Activated CD4-positive, CD25-positive, alpha-beta regulatory T cell treated with anti-CD3 and anti-CD28 coated beads, Interleukin-2, amount 50 U/mL, for 24 hours (primary cell): Measurements from ENCODE around the gene ZNF771.

Experiments used
- ATAC-seq, 2 donors: fragments of 150-1000 bp; cut with Tn5 transposase; one replicate each; pipeline ENCODE4 v1.10.0; 2021; ENCODE audit warnings: mild to moderate bottlenecking in 1 of 2, moderate library complexity in 1 of 2

The ZNF771 gene

GRCh38 chr16:30407102-30407803, at the start of gene ZNF771:
Gene ZNF771 (plus strand): TSS chr16:30407606. CDS start chr16:30408054, 448 bp downstream.
- ATAC-seq: peak; percentile 85 to 88

GRCh38 chr16:30357715-30358576, 49.5 kb upstream of the ZNF771 start:
- no peak for ATAC-seq

DNA sequence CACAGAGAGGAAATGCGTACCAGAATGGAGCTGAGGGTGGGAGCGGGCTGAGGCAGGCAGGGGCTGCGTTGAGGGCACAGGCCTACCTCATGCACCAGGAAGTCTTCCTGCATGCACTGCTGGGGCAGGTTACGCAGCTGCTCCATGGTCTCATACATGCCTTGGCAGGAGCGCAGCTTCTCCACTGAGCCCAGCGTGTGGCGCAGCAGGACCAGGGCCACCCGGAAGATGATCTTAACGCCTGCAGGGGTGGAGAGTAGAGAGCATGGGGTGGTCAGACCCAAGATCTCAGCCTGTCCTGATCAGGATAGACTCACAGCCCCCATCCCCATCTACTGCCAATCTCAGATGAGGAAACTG, 48.8 kb upstream of the ZNF771 start:
- no peak for ATAC-seq

GRCh38 chr16:30358990-30359870, 48.2 kb upstream of the ZNF771 start:
- ATAC-seq: no peak

DNA sequence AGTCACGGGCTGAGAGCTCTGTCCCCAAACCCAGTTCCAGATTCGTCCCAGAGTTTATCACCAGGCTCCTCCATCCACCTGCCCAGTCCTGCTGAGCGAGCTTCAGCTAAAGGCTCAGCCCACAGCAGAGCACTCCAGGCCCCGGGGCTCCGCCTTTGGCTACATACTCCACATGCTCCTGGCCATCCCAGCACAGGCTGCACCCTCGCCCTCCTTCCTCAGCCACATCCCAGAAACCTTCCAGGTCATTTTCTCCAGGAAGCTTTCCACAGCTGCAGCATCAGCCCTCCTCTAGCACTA, 47.6 kb upstream of the ZNF771 start:
- no peak for ATAC-seq

DNA sequence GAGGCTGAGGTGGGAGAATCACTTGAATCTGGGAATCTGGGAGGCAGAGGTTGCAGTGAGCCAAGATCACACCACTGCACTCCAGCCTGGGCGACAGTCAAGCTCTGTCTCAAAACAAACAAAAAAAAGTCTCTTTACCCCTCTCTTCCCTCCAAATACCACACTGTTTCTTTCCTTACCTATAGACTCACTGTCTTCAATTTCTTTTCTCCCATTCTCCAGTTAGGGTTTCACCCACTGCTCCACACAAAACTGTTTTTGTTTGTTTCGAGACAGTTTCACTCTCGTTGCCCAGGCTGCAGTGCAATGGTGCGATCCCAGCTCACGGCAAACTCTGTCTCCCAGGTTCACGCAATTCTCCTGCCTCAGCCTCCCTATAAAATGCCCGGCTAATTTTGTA, 46.2 kb upstream of the ZNF771 start:
- ATAC-seq: no peak

GRCh38 chr16:30365200-30365599, 42.2 kb upstream of the ZNF771 start:
- ATAC-seq: no peak

- no peak for ATAC-seq
Measured at GRCh38 chr16:30366511-30366910, 40.9 kb upstream of the ZNF771 start.

GRCh38 chr16:30367349-30368009, 39.9 kb upstream of the ZNF771 start:
- no peak for ATAC-seq

GRCh38 chr16:30368122-30368791, 39.1 kb upstream of the ZNF771 start:
- no peak for ATAC-seq

DNA sequence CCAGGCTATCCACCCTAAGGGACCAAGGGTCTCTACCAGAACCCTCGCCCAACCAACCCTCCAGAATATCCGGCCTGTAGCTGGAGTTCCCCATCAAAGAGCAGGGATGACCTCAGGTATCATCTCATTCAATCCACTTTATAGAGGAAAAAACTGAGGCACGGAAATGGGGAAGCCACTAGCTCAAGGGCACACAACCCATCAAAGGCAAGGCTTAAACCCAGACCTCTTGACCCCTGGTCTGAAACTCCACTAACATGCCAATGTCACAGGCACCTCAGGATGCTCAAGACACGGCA, 38.7 kb upstream of the ZNF771 start:
- no peak for ATAC-seq

GRCh38 chr16:30369091-30369937, 38.1 kb upstream of the ZNF771 start:
- ATAC-seq: no peak

DNA sequence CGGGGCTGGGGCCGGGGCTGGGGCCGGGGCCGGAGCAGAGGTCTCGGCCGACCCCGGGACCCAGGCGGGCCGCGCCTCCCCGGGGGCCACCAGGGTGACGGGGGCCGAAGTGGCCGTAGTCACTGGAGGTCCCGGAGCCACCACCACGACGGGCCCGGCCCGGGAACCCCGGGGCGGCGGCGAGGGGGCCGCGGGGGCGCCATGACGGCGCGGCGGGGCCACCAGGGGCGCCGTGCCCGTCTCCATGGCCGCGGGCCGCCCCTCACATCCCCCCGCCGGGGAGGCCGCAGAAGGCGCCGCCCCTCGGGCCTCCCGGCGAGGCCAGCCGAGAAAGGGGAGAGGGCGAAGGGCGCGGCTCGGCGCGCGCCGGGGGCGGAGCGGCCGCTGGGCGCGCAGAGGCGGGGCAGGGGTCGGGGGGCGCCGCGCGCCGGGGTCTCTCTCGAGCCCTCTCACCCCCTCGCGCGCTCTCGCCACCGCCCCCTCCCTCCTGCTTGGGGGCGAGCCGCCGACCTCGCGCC, 37.4 kb upstream of the ZNF771 start:
- peak; percentile 0 for ATAC-seq

DNA sequence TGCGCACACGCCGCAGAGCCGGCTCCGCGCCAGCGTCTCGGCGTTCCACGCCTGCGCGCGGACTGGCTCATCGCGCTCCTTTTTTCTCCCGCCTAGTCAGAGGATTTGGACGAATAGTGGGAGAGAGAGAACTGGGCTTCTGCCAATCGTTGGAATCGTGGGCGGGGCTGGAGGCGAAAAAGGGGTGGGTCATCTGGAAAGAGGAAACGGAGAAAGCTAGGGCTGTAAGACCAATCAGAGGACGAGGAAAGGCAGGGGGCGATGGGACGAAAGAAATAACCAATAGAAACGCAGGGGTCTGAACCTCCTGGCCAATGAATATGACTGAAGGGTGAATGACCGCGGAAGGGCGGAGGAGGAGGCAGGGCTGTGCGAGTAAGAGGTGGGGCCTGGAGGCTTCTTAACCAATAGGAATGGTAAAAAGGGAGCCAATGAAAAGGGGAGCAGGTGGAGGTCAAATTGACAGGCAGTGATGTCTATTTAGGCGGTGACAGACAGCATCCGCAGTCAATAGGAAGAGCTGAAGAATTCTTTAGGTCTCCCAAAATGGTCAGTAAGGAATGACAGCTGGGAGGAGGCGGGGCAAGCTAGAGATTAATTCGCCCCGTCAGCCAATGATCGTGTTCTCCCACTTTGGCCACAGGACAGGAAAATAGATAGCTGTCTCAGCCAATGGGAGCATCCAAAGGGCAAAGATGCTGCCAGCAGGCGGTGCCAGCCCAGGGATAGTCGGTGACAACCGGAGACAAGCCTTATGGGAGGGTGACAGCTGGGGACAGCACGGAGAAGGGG, 36.8 kb upstream of the ZNF771 start, which contains the start of gene TBC1D10B:
TSS of gene TBC1D10B (minus strand) at position 39 of the 792 bp plus-strand sequence. CDS start 311 bp downstream, outside the sequence.
- ATAC-seq: peak; percentile 85 to 87

GRCh38 chr16:30371248-30371816, 36.1 kb upstream of the ZNF771 start:
- no peak for ATAC-seq

DNA sequence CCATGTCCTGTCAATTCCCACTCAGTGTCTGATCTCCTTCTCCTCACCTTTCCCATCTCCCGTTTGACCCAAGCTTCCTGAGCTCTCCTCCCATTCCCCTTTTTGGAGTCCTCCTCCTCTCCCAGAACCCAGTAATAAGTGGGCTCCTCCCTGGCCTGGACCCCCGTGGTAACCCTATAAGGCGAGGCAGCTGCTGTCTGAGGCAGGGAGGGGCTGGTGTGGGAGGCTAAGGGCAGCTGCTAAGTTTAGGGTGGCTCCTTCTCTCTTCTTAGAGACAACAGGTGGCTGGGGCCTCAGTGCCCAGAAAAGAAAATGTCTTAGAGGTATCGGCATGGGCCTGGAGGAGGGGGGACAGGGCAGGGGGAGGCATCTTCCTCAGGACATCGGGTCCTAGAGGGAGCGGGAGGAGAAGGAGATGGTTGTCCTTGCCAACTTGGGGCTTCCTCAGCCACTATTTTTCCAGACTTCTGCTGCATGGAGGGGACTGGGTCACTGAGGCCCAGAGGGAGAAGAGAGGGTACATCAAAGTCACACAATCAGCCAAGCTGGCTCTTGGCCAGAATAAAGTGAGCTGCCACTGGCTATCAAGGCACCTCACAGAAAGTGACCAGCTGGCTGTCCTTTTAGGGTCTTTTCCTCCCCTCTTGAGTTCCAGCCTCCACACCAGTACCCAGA, 35.2 kb upstream of the ZNF771 start:
- no peak for ATAC-seq

DNA sequence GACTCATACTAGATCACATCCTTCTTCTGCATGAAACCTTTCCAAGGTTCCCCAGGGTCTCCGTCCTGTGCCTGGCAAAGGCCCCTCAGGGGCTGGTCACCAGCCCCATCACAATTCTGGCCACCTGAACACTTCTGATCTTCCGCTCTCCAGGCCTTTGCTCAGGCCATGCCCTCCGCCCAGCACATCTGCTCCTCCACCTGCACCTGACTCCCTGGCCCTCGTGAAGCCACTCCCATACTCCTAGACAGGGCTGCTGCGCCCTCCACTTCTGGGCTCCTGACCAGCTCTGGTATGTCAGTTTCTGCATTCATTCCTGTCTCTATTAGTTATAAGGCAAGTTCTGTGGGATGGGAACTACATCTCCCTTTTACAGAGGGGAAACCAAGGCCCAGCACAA, 34.7 kb upstream of the ZNF771 start:
- ATAC-seq: no peak

DNA sequence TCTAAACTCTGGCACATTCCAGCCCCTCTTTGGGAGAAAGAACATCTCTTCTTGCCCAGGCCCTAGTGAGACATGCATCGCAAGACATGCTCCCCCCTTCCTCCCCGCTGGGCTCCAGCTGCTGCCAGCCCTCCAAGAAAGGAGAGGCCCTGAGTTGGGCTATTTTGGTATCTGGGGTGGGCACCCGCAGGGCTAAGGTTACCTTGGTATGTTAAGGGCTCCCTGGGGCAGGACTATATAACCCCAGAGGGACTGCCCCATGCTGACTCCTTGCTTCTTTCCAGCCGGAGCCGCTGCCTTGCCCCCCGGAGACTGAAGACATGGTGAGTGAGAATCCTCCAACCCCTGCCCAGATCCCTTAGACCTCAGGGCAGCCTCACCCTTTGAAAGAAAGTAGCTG, 32.9 kb upstream of the ZNF771 start, which contains the start of gene MYL11:
TSS of gene MYL11 (plus strand) at position 265 of the 400 bp plus-strand sequence. CDS start at position 321, 56 bp downstream.
- no peak for ATAC-seq

GRCh38 chr16:30375864-30376263, 31.5 kb upstream of the ZNF771 start:
- ATAC-seq: no peak
